Small intestine (tissue), 7 donors: ENCODE results near the gene RXFP4. TPM values are rescaled to one million over a fixed set of nuclear protein-coding genes. Genes with fewer than 3 reads are reported as not detected.

ENCODE experiments used
- DNase-seq, 2 donors: peaks; one replicate each; pipeline versions ENCODE4 v3.0.0 to v3.0.0-alpha.2; 2013
- FAIRE-seq: peaks from 2 replicates; lab custom pipeline; 2012; peaks lifted over from hg19 to GRCh38; lab: Jason Lieb, UNC
- H3K27ac ChIP-seq, 3 donors: one replicate each; pipeline ENCODE4 v1.5.1; 2013; ENCODE audit warnings: low read length in 2 of 3, mild to moderate bottlenecking in 2 of 3, control low read depth in 1 of 3, inconsistent platforms in 1 of 3, low read depth in 1 of 3, moderate library complexity in 1 of 3
- H3K27me3 ChIP-seq, 3 donors: one replicate each; pipeline ENCODE4 v1.6.1; 2013; ENCODE audit warnings: low read length in 3 of 3, inconsistent platforms in 1 of 3; ENCODE audit not compliant: control insufficient read depth in 3 of 3, insufficient read depth in 3 of 3
- H3K36me3 ChIP-seq, 3 donors: one replicate each; pipeline ENCODE4 v1.6.1; 2013; ENCODE audit warnings: low read length in 3 of 3, inconsistent platforms in 1 of 3, low read depth in 1 of 3, mild to moderate bottlenecking in 1 of 3, moderate library complexity in 1 of 3; ENCODE audit not compliant: control insufficient read depth in 3 of 3, insufficient read depth in 2 of 3
- H3K4me1 ChIP-seq, 3 donors: one replicate each; pipeline ENCODE4 v1.6.1; 2013; ENCODE audit warnings: low read length in 2 of 3, inconsistent platforms in 1 of 3, low read depth in 1 of 3, mild to moderate bottlenecking in 1 of 3, moderate library complexity in 1 of 3; ENCODE audit not compliant: control insufficient read depth in 3 of 3, insufficient read depth in 2 of 3
- H3K4me3 ChIP-seq, 3 donors: one replicate each; pipeline ENCODE4 v1.5.1; 2013; ENCODE audit warnings: low read length in 3 of 3, control low read depth in 1 of 3, inconsistent platforms in 1 of 3, low read depth in 1 of 3, mild to moderate bottlenecking in 1 of 3, moderate library complexity in 1 of 3
- H3K9me3 ChIP-seq, 2 donors: one replicate each; pipeline ENCODE4 v1.6.1; 2013; ENCODE audit warnings: low read depth in 1 of 2, low read length in 1 of 2; ENCODE audit not compliant: control insufficient read depth in 2 of 2, insufficient read depth in 1 of 2
- WGBS, 3 donors: extraction: QIAGEN DNeasy Blood & Tissue Kit; methylation state at CpG; one replicate each; pipeline ENCODE4 v1.1.7; 2013; 5-methylcytosine and 5-hydroxymethylcytosine counted together
- polyA plus RNA-seq, 4 donors: library from polyadenylated mRNA; stranded (reverse) in 3 of 4; unstranded in 1 of 4; fragments of 200-250 nt in 3 of 4; fragments of 120-200 nt in 1 of 4; gene quantifications; one replicate each; pipeline versions ENCODE4 v1.2.1 to v1.2.3, GENCODE V29; 2013
- donor health status: healthy with polysubstance abuse.
- donor health status: control.
- donor health status: control.
- donor health status: Bipolar disorder and iron deficiency.
- donor health status: healthy.

The RXFP4 gene
- polyA plus RNA-seq, 4 donors = 0.82 to 1.5 (median 1.3) TPM; not detected in 1

- H3K4me1 ChIP-seq = peaks cover 0 to 10% (median 0%) of the 10 kb centered on the region in 3 donors
- peak overlapping the region in 1 of 3 donors; percentile 7 for H3K4me3 ChIP-seq
- H3K9me3 ChIP-seq = no peaks in the 10 kb centered on the region
- no peaks in the 10 kb centered on the region for H3K27me3 ChIP-seq
- DNase-seq = peak; percentile 77
- H3K27ac ChIP-seq = peak overlapping the region in 1 of 3 donors; percentile 19
- 23 to 36% (median 35%) methylated on average over 8 to 9 of the region's 9 CpGs for WGBS, 3 donors
- FAIRE-seq = no peak
- no peaks in the 10 kb centered on the region for H3K36me3 ChIP-seq
These were observed 48.0 kb downstream of the RXFP4 start for GRCh38 chr1:155989242-155990004.

- Histone ChIP-seq H3K27ac (no peak overlapping the region), H3K9me3 (no peaks in the 10 kb centered on the region), H3K36me3 (no peaks in the 10 kb centered on the region), H3K4me1 (peaks cover 0 to 13% (median 0%) of the 10 kb centered on the region in 3 donors), H3K27me3 (no peaks in the 10 kb centered on the region), H3K4me3 (no peak overlapping the region)
- no peak for DNase-seq
- 80 to 93% (median 82%) methylated on average over 6 of the region's 6 CpGs for WGBS, 3 donors
- FAIRE-seq = no peak
These were observed 48.7 kb downstream of the RXFP4 start for GRCh38 chr1:155990005-155990739.

Other genes starting within 250 kb of the RXFP4 start
- 10 to 100 TPM; 15.3 to 47.2 (median 22.0) TPM for gene GON4L, start 84.4 kb upstream of the RXFP4 start, polyA plus RNA-seq
- gene SYT11, start 82.1 kb upstream of the RXFP4 start, polyA plus RNA-seq = 10 to 100 TPM in 1 of 4 donors, 1 to 10 TPM in 1, under 1 TPM in 1, not detected in 1; 0.54 to 12.9 (median 4.7) TPM
- 10 to 100 TPM in 2 of 4 donors, 1 to 10 TPM in 2; 9.7 to 57.8 (median 11.7) TPM for gene RIT1, start 30.3 kb upstream of the RXFP4 start, polyA plus RNA-seq
- 10 to 100 TPM in 3 of 4 donors, 1 to 10 TPM in 1; 7.3 to 70.5 (median 22.3) TPM for gene KHDC4, start 7.2 kb upstream of the RXFP4 start, polyA plus RNA-seq
- 10 to 100 TPM; 14.6 to 61.6 (median 38.2) TPM for gene ARHGEF2, start 36.9 kb downstream of the RXFP4 start, polyA plus RNA-seq
- gene SSR2, start 79.3 kb downstream of the RXFP4 start, polyA plus RNA-seq = 100 to 1,000 TPM; 133 to 316 (median 266) TPM
- gene UBQLN4, start 112.2 kb downstream of the RXFP4 start, polyA plus RNA-seq = 10 to 100 TPM; 14.1 to 37.1 (median 20.4) TPM
- gene LAMTOR2, start 113.1 kb downstream of the RXFP4 start, polyA plus RNA-seq = 100 to 1,000 TPM in 3 of 4 donors, 10 to 100 TPM in 1; 66.7 to 226 (median 148) TPM
- gene RAB25, start 119.5 kb downstream of the RXFP4 start, polyA plus RNA-seq = 100 to 1,000 TPM; 140 to 216 (median 169) TPM
- 1 to 10 TPM in 2 of 4 donors, under 1 TPM in 2; under 0.01 to 5.6 (median 0.87) TPM for gene MEX3A, start 140.8 kb downstream of the RXFP4 start, polyA plus RNA-seq
- 100 to 1,000 TPM in 3 of 4 donors, 10 to 100 TPM in 1; 89.7 to 168 (median 105) TPM for gene LMNA, start 173.1 kb downstream of the RXFP4 start, polyA plus RNA-seq
- gene SEMA4A, start 211.9 kb downstream of the RXFP4 start, polyA plus RNA-seq = 1 to 10 TPM in 3 of 4 donors, under 1 TPM in 1; 0.89 to 7.7 (median 1.8) TPM